K562 (cell line): ENCODE measurements around the gene HNRNPDL. TPM values are rescaled to one million over a fixed set of nuclear protein-coding genes. Genes with fewer than 3 reads are reported as not detected.

Experiments
- ARID3B ChIP-seq: fragments of 250-450 bp; sonication (Bioruptor Pico); IDR thresholded peaks from 2 replicates; pipeline ENCODE4 v1.4.0; 2020; ENCODE audit warnings: borderline replicate concordance
- E4F1 ChIP-seq: fragments of 250-450 bp; sonication (Bioruptor Pico); IDR thresholded peaks from 2 replicates; pipeline ENCODE4 v1.5.0; 2021; ENCODE audit warnings: mild to moderate bottlenecking, borderline replicate concordance
- HNRNPH1 ChIP-seq: fragments of 200-400 bp; formaldehyde crosslinking; optimal IDR thresholded peaks from 2 replicates; pipeline ENCODE3; 2017; ENCODE audit warnings: low read depth, mild to moderate bottlenecking, low read length, moderate library complexity
- MECOM ChIP-seq: fragments of 250-450 bp; sonication (Bioruptor Pico); IDR thresholded peaks from 2 replicates; pipeline ENCODE4 v1.8.0; 2022; ENCODE audit warnings: inconsistent platforms
- NFATC3 ChIP-seq: fragments of 450-650 bp; IDR thresholded peaks from 2 replicates; pipeline ENCODE4 v1.6.1; 2017; ENCODE audit warnings: mild to moderate bottlenecking
- PCBP2 ChIP-seq: fragments of 200-400 bp; formaldehyde crosslinking; IDR thresholded peaks from 2 replicates; pipeline ENCODE4 v1.6.1; 2018; ENCODE audit warnings: low read length, low read depth, mild to moderate bottlenecking, moderate library complexity; ENCODE audit not compliant: poor library complexity, severe bottlenecking
- REST ChIP-seq, 2 experiments: fragments of 450-650 bp; formaldehyde crosslinking in 1 of 2; IDR thresholded peaks; 2 replicates each; pipeline versions ENCODE4 v1.4.0 to v1.6.1; 2014 to 2020; ENCODE audit warnings: mild to moderate bottlenecking in 2 of 2, borderline replicate concordance in 1 of 2, low read depth in 1 of 2
- ZBTB8A ChIP-seq: fragments of 450-650 bp; IDR thresholded peaks from 2 replicates; pipeline ENCODE4 v1.6.1; 2018; ENCODE audit warnings: mild to moderate bottlenecking, moderate library complexity; ENCODE audit not compliant: partially characterized antibody
- polyA plus RNA-seq, 8 experiments: library from polyadenylated mRNA; depleted of rRNA in 4 of 8; stranded (reverse) in 5 of 8; unstranded in 3 of 8; fragments of >200 nt; fragmentation: Nextera tagmentation in 2 of 8; fragmentation: Illumina TruSeq in 1 of 8; extraction: Ambion mirVana in 2 of 8; extraction: Trizol in 1 of 8; gene quantifications; 2 replicates each; pipeline versions ENCODE4 v1.2.1 to v1.2.3, GENCODE V29; 2011 to 2014; ENCODE audit warnings: inconsistent platforms in 1 of 8, missing spikeins in 1 of 8
- total RNA-seq, 7 experiments: library from RNA; depleted of rRNA in 6 of 7; stranded (reverse); fragments of >200 nt in 6 of 7; fragmentation: Illumina TruSeq in 2 of 7; extraction: Trizol in 2 of 7; gene quantifications; 2 replicates each; pipeline versions ENCODE4 v1.2.1 to v1.2.3, GENCODE V29; 2011 to 2021; ENCODE audit warnings: low replicate concordance in 1 of 7
- TF ChIP-seq, protein P1 (sequence below): fragments of 450-650 bp; formaldehyde crosslinking; IDR thresholded peaks from 2 replicates; pipeline ENCODE4 v1.4.0; 2020; ENCODE audit warnings: mild to moderate bottlenecking, moderate library complexity
- TF ChIP-seq, protein P2 (sequence below): sonication (generic); IDR thresholded peaks from 2 replicates; pipeline ENCODE4 v1.6.1; 2016

HNRNPDL gene
- total and polyA plus RNA-seq, 9 of the 15 experiments (the other 6 are each of a cell fraction or from before 2014, with no cell fraction given), result 243 to 652 (median 351) TPM

DNA sequence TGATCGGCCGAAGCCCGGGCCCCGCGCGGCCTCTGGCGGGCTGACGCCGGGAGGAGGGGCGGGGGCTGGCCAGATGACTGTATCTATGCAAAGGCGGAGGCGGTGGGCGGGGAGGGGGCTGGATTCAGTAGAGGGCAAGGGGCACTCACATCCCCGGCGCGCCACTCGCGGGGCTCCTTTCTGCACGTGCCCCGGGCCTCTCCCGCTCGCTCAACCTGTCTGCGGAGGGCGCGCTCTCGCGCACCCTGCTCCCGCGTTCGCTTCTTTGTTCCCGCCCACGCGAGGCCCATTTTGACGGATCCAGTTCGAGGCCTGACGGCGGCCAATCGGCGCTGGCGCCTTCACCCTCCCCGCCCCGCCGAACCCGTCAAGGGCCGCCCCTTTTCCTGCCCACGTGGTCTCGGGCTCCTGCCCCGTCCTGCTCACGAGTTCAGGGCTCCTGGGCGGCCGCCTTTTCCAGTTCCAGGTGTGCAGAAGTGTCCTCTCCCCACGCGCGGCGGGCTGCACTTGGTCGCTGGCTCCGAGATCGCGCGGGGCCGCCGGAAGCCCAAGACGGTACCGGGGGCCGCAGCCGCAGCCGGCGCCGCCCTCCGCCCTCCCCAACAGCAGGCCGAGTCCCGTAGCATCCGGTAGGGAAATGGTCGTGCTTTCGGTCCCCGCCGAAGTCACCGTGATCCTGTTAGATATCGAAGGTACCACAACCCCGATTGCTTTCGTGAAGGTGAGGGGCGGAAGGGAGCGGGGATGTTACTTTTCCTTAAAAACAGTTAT lies at the start of gene HNRNPDL, which contains the start of gene ENOPH1 (continued):
- TF ChIP-seq ARID3B, result no peak
- TF ChIP-seq REST (IDR thresholded peaks at IDR 0.05; ENCODE audit: borderline replicate concordance), result peak; percentile 40
- no peak for TF ChIP-seq REST (CRISPR knock-in tag; IDR thresholded peaks at IDR 0.05; ENCODE audit: low read depth)
- no peak for TF ChIP-seq NFATC3
- TF ChIP-seq, protein P1, sequence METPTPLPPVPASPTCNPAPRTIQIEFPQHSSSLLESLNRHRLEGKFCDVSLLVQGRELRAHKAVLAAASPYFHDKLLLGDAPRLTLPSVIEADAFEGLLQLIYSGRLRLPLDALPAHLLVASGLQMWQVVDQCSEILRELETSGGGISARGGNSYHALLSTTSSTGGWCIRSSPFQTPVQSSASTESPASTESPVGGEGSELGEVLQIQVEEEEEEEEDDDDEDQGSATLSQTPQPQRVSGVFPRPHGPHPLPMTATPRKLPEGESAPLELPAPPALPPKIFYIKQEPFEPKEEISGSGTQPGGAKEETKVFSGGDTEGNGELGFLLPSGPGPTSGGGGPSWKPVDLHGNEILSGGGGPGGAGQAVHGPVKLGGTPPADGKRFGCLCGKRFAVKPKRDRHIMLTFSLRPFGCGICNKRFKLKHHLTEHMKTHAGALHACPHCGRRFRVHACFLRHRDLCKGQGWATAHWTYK, result no peak
- TF ChIP-seq PCBP2, result no peak
- TF ChIP-seq, protein P2, sequence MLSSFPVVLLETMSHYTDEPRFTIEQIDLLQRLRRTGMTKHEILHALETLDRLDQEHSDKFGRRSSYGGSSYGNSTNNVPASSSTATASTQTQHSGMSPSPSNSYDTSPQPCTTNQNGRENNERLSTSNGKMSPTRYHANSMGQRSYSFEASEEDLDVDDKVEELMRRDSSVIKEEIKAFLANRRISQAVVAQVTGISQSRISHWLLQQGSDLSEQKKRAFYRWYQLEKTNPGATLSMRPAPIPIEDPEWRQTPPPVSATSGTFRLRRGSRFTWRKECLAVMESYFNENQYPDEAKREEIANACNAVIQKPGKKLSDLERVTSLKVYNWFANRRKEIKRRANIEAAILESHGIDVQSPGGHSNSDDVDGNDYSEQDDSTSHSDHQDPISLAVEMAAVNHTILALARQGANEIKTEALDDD, result no peak
- no peak for TF ChIP-seq MECOM (CRISPR knock-in tag)
- TF ChIP-seq HNRNPH1, result no peak
- no peak for TF ChIP-seq ZBTB8A
- no peak for TF ChIP-seq E4F1 (CRISPR knock-in tag)
